Keratinocyte (primary cell): Measurements from ENCODE around the gene SYNPR.

ENCODE experiments used
- EZH2 ChIP-seq: IDR thresholded peaks from one replicate; pipeline ENCODE4 v1.6.1; 2012; ENCODE audit warnings: inconsistent platforms, mild to moderate bottlenecking, low read length, moderate library complexity
- TF ChIP-seq, protein P1 (sequence below), 3 experiments: IDR thresholded peaks in 1 of 3; conservative IDR thresholded peaks in 1 of 3; optimal IDR thresholded peaks in 1 of 3; 2 replicates in 2 of 3; 3 replicates in 1 of 3; pipeline versions ENCODE3 to v1.5.1; 2011; ENCODE audit warnings: low read length in 3 of 3, mild to moderate bottlenecking in 3 of 3, moderate library complexity in 2 of 3, control low read depth in 1 of 3, inconsistent platforms in 1 of 3; ENCODE audit not compliant: insufficient read depth in 2 of 3; ENCODE audit errors: extremely low read depth in 1 of 3

DNA sequence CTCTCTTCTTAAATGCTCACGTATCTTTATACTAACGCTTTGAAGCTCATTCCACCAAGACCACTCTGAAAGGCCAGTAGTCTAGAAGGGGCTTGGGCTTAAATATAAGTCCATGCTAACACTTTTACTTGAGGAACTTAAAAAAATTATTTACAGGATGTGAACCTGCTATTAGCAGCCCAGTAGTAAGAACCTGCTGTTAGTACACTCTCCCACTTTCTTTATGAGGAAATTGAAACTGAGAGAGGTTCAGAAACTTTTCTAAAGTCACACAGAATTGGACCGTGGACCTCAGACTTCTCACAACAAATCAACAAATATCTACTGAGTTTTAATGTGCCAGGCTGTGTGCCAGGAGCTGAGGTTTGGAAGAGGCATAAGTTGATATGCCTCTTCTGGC, 53.4 kb downstream of the SYNPR start:
- TF ChIP-seq, protein P1, sequence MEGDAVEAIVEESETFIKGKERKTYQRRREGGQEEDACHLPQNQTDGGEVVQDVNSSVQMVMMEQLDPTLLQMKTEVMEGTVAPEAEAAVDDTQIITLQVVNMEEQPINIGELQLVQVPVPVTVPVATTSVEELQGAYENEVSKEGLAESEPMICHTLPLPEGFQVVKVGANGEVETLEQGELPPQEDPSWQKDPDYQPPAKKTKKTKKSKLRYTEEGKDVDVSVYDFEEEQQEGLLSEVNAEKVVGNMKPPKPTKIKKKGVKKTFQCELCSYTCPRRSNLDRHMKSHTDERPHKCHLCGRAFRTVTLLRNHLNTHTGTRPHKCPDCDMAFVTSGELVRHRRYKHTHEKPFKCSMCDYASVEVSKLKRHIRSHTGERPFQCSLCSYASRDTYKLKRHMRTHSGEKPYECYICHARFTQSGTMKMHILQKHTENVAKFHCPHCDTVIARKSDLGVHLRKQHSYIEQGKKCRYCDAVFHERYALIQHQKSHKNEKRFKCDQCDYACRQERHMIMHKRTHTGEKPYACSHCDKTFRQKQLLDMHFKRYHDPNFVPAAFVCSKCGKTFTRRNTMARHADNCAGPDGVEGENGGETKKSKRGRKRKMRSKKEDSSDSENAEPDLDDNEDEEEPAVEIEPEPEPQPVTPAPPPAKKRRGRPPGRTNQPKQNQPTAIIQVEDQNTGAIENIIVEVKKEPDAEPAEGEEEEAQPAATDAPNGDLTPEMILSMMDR (optimal IDR thresholded peaks at IDR 0.05 in 1 of 3, IDR thresholded peaks at IDR 0.05 in 1 of 3, conservative IDR thresholded peaks at IDR 0.05 in 1 of 3; ENCODE audit: extremely low read depth in 1 of 3, insufficient read depth in 2 of 3, low read length in 3 of 3): no peak
- TF ChIP-seq EZH2: no peak
